ENCODE measurements around the gene SAMHD1.

The SAMHD1 gene

GRCh38 chr20:36872852-36873251 is 78.7 kb downstream of the SAMHD1 start:
- no peak for DNase-seq (ENCODE audit: low read depth in 2 of 2)

DNA sequence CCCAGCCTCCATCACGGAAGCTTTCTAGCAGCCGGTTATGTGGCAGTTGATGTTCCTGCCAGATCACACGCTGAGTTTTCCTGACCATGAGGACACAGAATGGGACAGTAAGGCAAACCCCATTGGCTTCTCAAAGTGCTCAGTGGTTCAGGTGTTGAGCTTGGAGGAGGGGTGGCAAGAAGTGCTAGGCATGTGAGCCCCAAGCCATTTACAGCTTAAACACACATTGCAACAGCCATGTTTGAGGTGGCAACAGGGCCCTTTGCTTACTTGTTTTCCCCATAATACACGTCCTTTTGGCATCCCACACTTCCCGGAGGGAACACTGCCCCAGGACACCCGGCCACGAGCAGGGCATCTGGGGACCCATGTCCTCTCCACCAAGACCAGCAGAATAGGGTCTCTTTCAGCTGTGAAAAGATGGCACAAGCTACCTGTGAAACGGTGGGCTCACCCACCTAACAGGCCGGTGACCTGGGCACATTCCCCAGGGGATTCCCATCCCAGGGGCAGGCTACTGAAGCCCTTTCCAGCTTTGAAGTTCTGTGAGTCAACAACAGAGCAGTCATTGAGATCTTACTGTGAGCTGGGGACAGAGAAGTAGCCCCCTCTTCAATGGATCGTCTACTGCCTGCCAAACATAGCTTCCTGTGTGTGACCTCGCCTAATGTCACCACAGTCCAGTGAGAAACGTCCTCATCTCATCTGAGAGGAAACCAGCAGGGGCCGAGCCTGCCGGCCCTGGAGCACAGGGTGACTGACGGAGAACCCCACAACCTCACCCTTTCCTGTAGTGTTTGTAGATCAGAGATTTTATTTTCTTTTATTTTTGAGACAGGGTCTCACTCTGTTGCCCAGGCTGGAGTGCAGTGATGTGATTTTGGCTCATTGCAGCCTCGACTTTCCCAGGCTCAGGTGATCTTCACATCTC is 79.6 kb downstream of the SAMHD1 start:
- no peak for DNase-seq (ENCODE audit: low read depth in 2 of 2)

DNA sequence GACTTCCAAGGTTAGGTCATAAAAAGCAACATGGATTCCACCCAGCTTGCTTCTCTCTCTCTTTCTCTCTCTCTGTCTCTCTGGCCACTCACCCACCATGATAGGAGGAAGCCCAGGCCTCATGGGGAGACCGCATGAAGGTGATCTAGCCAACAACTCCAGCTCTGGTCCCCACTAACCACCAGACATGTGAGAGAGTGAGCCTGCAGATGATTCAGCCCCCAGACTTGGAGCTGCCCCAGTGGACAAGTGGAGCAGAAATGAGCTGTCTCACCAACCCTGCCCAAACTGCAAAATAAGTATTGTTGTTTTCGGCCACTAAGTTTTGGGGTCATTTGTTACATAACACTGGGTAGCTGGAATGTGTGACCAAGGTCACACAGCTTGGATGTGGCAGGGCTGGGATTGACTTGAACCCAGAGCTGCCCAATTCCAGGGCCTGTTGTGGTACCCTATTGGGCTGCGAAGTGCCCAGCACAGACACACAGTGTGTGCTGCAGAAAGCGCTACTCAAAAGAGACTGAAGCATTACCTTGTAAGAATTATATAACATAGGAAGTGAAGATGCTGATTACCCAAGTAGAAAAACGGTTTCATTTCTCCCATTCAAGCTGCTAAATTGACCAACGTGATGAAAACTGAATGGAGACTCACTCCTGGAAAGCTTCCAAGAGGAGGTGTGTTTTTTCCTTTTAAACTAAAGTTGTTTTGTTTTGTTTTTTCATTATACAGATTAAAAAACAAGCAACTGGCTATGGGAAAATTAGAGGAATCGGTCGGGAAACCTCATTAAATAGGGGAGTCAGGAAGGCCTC is 84.6 kb downstream of the SAMHD1 start:
- DNase-seq (ENCODE audit: low read depth in 2 of 2) = no peak

- no peak for DNase-seq (ENCODE audit: low read depth in 2 of 2)
Measured at GRCh38 chr20:36866164-36866563, 85.3 kb downstream of the SAMHD1 start.

DNA sequence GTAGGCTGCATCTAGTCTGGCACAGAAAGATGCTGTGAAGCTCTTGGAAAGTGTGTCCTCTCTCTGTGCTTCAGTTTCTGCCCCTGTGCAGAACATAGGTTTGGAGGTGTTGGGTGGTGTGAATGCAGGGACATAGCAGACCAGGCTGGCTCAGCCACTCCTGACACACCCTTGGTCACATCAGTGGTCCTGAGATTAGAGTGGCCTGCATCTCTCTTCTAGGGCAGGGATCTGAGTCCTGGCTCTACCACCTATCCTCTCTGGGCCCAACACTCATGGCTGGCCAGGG is 85.7 kb downstream of the SAMHD1 start:
- DNase-seq (ENCODE audit: low read depth in 2 of 2) = no peak

GRCh38 chr20:36865076-36865860 is 86.2 kb downstream of the SAMHD1 start:
- no peak for DNase-seq (ENCODE audit: low read depth in 2 of 2)

DNA sequence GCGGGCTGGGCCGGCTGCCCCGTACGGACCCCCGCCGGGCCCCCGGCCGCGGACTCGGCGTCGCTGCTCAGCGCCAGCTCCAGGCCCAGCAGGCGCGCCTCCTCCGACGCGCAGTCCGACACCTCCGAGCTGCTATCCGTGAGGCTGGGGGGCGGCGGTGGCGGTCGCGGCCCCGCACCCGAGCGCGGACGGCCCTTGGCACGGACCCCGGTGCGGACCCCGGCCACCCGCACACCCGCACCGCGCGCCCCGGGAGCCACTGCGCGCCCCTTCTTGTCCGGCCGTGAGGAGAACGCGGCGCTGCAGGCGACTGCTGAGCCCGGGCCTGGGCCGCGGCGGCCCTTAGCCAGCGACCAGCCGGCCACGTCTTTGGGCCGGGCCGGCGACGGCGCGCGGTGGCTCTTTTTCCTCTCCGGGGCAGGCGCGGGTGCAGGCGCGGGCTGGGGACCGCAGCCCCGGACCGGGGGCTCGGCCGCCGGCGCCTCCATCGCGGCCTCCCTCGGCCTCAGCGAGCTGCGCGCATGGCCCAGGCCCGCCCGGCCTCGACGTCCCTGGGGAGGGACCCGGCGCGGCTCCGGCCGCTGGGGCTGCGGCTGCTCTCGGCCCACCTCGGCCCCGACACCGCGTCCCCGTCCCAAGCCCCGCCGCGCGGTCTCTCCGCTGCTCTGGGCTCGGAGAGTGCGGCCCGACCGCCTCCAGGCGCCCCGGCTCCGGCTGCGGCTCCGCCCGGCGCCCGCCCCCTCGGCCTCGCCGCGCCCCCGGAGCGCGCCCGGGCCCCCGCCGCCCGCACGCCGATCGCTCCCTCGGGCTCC is 88.4 kb downstream of the SAMHD1 start:
- no peak for DNase-seq (ENCODE audit: low read depth in 2 of 2)

DNA sequence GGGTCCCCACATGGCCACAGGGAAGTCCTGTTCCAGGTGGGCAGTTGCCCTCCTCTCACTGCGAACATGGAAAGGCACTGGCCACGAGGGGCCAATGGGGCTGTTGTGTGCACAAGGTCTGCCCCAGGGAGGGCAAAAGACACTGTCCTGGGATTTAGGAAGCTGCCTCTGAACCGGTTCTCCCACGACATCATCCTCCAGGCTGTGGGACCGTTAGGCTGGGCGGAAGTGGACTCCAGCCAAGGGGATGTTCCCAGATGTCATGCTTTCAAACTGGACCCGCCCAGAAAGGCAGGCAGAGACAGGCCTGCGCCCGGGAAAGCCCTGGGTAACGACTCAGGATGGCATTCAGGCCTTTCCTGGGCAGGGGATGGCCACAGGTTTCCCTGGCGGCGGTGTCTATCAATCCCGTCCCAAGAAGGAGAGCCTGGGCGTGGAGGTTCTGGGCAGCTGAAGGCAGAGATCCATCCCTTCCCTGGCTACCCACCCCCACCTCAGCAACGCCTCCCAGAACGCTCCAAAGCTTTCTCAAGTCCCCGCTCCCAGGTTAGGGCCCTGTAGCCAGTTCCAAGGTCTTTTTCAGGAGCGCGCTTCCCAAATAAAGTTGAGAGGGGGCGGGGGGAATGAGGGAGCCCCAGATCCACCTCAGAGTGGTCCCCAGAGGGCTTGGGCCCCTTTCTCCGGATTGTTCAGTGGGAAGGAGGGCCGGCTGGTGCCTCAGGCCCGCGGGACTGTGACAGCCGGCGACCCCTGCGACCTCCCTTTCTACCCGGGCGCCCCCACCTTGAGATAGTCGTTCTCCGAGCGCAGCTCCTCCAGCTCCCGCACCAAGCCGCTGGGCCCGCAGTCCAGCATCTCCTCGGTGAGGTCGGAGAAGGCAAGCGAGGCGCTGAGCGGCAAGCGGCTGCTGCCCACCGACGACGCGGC is 89.4 kb downstream of the SAMHD1 start:
- no peak for DNase-seq (ENCODE audit: low read depth in 2 of 2)

- DNase-seq (ENCODE audit: low read depth in 2 of 2) = no peak
Measured at GRCh38 chr20:36861625-36861874, 90.0 kb downstream of the SAMHD1 start.

DNA sequence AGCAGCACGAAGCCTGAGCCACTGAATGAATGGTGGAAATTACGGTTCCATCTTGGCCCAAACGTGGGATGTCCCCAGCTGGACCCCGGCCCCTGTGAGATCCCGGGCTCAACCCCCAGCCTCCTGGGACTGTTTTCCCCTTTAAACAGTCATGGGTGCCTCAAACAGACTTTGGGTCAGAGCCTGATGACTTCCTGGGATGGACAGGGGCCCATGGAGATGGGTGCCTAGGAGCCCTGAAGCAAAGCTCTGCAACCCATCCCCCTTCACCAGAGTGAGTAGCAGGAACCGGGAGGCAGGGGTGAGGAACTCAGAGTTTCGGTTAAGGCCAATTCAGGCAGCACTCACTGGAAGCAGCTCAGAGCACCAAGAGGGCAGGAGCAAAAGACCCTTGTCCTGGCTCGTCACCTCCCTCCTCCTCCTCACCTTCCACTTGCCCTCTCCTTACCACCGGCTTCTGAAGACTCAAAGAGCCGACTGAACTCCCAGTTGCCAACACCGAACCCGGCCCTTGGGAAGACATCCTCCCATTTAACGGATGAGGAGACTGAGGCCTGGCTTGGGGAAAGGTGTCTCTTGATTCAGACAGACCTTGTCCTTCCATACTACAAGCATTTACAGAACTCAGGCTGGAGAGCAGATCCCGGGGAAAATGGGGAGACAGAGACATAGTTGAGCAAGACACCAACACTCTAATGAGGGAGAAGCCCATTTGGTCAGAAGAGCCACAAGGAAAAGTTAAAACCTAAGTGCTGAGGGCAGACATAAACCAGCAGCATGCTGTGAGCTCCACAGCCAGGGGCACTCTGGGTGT is 90.5 kb downstream of the SAMHD1 start:
- DNase-seq (ENCODE audit: low read depth in 2 of 2) = no peak

DNA sequence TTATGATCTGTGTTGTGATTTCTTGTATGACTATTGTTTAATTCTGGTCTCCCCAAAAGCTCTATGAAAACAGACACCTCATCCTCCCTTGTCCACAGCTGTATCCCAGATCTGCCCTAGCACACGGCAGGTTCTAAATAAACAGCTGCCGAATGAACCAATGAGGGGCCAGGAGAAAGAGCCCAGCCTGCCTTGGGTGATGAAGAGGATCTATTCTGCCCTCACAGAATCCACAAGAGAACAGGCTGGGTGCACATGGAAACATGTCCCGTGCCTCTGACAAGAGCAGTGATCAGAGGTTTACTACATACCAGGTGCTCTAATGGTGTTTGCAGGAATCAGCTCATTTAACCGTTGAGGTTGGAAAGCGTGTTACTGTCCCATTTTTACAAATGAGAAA is 91.2 kb downstream of the SAMHD1 start:
- no peak for DNase-seq (ENCODE audit: low read depth in 2 of 2)

GRCh38 chr20:36859700-36860330 is 91.7 kb downstream of the SAMHD1 start:
- no peak for DNase-seq (ENCODE audit: low read depth in 2 of 2)

DNA sequence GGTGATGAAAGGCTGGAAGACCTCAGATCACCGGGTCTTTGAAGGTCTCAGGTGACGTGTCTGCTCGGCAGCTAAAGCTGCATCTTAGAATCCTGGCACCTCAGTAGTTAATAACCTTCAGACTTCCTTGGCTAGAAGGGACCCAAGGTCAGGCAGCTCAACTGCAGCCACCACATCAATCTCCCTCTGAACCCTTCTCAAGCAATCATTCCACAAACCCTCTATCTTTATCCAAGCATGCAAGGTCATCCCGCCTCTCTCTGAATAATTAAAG is 92.3 kb downstream of the SAMHD1 start:
- no peak for DNase-seq (ENCODE audit: low read depth in 2 of 2)

GRCh38 chr20:36856691-36857635 is 94.5 kb downstream of the SAMHD1 start:
- DNase-seq (ENCODE audit: low read depth in 2 of 2) = no peak

DNA sequence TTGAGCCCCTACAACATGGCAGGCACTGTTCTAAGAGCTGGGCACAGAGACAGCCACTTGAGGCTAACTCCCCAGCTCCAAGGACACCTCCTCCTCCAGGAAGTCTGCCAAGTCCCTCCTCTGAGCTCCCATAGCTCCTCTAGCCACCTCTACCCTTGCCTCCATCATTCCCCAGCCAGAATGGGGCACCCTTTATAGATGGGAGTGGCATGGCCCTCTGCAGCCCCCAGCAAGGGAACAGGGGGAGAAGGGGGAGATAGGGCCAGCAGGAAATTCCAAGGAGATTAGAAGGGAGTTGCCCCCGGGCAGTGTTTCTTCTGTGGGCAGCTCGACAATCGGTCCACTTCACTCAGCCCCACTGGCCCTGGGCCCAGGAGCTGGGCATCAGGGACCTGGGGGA is 95.3 kb downstream of the SAMHD1 start:
- no peak for DNase-seq (ENCODE audit: low read depth in 2 of 2)

DNA sequence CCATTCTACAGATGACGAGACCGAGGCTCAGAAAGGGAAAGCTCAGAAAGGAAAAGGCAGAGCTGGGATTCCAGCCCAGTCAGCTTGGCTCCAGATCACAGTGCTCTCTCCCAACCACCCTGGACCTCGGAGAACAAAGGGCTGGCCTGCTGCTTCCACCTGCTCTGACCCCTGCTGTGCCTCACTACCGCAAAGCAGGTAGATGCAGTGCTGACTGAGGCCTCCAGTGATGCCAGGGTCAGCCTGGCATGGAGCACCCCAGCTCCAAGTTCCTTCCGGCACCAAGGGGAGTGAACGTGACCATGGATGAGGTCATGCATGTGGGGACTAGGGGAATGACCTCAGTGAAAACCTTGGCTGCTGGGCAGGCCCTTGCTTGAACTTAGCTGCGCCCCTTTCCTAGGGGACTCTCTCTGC is 96.3 kb downstream of the SAMHD1 start:
- DNase-seq (ENCODE audit: low read depth in 2 of 2) = no peak

GRCh38 chr20:36854348-36855240 is 96.9 kb downstream of the SAMHD1 start:
- DNase-seq (ENCODE audit: low read depth in 2 of 2) = no peak
